ENCODE data around the gene CEACAM18.

- TF ChIP-seq CTCF (IDR thresholded peaks at IDR 0.05) (no peak), EP300 (IDR thresholded peaks at IDR 0.05) (no peak), POLR2AphosphoS5 (IDR thresholded peaks at IDR 0.05) (no peak), POLR2A (IDR thresholded peaks at IDR 0.05; ENCODE audit: low read depth) (no peak)
Observed at GRCh38 chr19:51458051-51458645, 20.2 kb upstream of the CEACAM18 start, which contains the start of gene SIGLEC8.
